ENCODE measurements around the gene SLC6A13. TPM values are rescaled to one million over a fixed set of nuclear protein-coding genes. Genes with fewer than 3 reads are reported as not detected.

SLC6A13 gene
- total RNA-seq, 2 experiments from 2014 or later: 0.40 to 0.64 TPM

- Mint-ChIP-seq H3K4me3 (no peak overlapping the region), H3K27me3 (peaks cover 25% of the 10 kb centered on the region), H3K9me3 (no peaks in the 10 kb centered on the region), H3K4me1 (peaks cover 5% of the 10 kb centered on the region), H3K27ac (no peak overlapping the region), H3K36me3 (no peaks in the 10 kb centered on the region)
- DNase-seq: no peak
Observed at GRCh38 chr12:179131-179884, 83.3 kb downstream of the SLC6A13 start.

GRCh38 chr12:178829-179109 is 83.9 kb downstream of the SLC6A13 start:
- Mint-ChIP-seq H3K4me3 (no peak overlapping the region), H3K9me3 (no peaks in the 10 kb centered on the region), H3K27ac (no peak overlapping the region), H3K4me1 (peaks cover 5% of the 10 kb centered on the region), H3K27me3 (peaks cover 24% of the 10 kb centered on the region), H3K36me3 (no peaks in the 10 kb centered on the region)
- DNase-seq: no peak

- Mint-ChIP-seq H3K9me3 (no peaks in the 10 kb centered on the region), H3K4me3 (no peak overlapping the region), H3K36me3 (no peaks in the 10 kb centered on the region), H3K27ac (no peak overlapping the region), H3K27me3 (peaks cover 18% of the 10 kb centered on the region), H3K4me1 (peaks cover 5% of the 10 kb centered on the region)
- DNase-seq: no peak
Observed at GRCh38 chr12:177980-178828, 84.4 kb downstream of the SLC6A13 start.

- Mint-ChIP-seq H3K4me3 (no peak overlapping the region), H3K36me3 (no peaks in the 10 kb centered on the region), H3K9me3 (no peaks in the 10 kb centered on the region), H3K27me3 (peaks cover 20% of the 10 kb centered on the region), H3K4me1 (peaks cover 5% of the 10 kb centered on the region), H3K27ac (no peak overlapping the region)
- DNase-seq: no peak
Observed at GRCh38 chr12:177336-177979, 85.2 kb downstream of the SLC6A13 start.

- H3K27me3 Mint-ChIP-seq: peaks cover 22% of the 10 kb centered on the region
- no peaks in the 10 kb centered on the region for H3K9me3 Mint-ChIP-seq
- H3K27ac Mint-ChIP-seq: no peak overlapping the region
- H3K4me3 Mint-ChIP-seq: no peak overlapping the region
- peaks cover 5% of the 10 kb centered on the region for H3K4me1 Mint-ChIP-seq
- DNase-seq: no peak
- H3K36me3 Mint-ChIP-seq: no peaks in the 10 kb centered on the region
Observed at GRCh38 chr12:176321-177181, 86.1 kb downstream of the SLC6A13 start.

- Mint-ChIP-seq H3K36me3 (no peaks in the 10 kb centered on the region), H3K27ac (no peak overlapping the region), H3K27me3 (peaks cover 22% of the 10 kb centered on the region)
Observed at GRCh38 chr12:175759-176158, 86.9 kb downstream of the SLC6A13 start.

GRCh38 chr12:175250-175649 is 87.4 kb downstream of the SLC6A13 start:
- H3K4me3 Mint-ChIP-seq: no peak overlapping the region
- no peak for DNase-seq
- peaks cover 19% of the 10 kb centered on the region for H3K27me3 Mint-ChIP-seq
- H3K27ac Mint-ChIP-seq: no peak overlapping the region
- H3K9me3 Mint-ChIP-seq: no peaks in the 10 kb centered on the region
- H3K36me3 Mint-ChIP-seq: no peaks in the 10 kb centered on the region
- peaks cover 2% of the 10 kb centered on the region for H3K4me1 Mint-ChIP-seq

More at GRCh38 chr12:175759-176158, 86.9 kb downstream of the SLC6A13 start:
- Mint-ChIP-seq H3K9me3 (no peaks in the 10 kb centered on the region), H3K4me1 (peaks cover 5% of the 10 kb centered on the region), H3K4me3 (no peak overlapping the region)
- DNase-seq: no peak

- Mint-ChIP-seq H3K27me3 (peaks cover 14% of the 10 kb centered on the region), H3K4me3 (no peak overlapping the region), H3K36me3 (no peaks in the 10 kb centered on the region), H3K9me3 (no peaks in the 10 kb centered on the region), H3K4me1 (peaks cover 3% of the 10 kb centered on the region), H3K27ac (no peak overlapping the region)
- no peak for DNase-seq
Observed at GRCh38 chr12:174596-174995, 88.0 kb downstream of the SLC6A13 start.

GRCh38 chr12:174124-174523 is 88.5 kb downstream of the SLC6A13 start:
- Mint-ChIP-seq H3K4me1 (peaks cover 7% of the 10 kb centered on the region), H3K27me3 (peaks cover 14% of the 10 kb centered on the region), H3K36me3 (no peaks in the 10 kb centered on the region), H3K9me3 (no peaks in the 10 kb centered on the region), H3K27ac (no peak overlapping the region), H3K4me3 (no peak overlapping the region)
- DNase-seq: no peak

GRCh38 chr12:172732-173161 is 89.9 kb downstream of the SLC6A13 start:
- no peak for DNase-seq
- Mint-ChIP-seq H3K4me1 (peaks cover 16% of the 10 kb centered on the region), H3K36me3 (no peaks in the 10 kb centered on the region), H3K4me3 (no peak overlapping the region), H3K27ac (no peak overlapping the region), H3K9me3 (no peaks in the 10 kb centered on the region), H3K27me3 (peaks cover 5% of the 10 kb centered on the region)

- Mint-ChIP-seq H3K4me3 (no peak overlapping the region), H3K27me3 (peaks cover 4% of the 10 kb centered on the region), H3K27ac (no peak overlapping the region), H3K4me1 (peaks cover 16% of the 10 kb centered on the region), H3K36me3 (no peaks in the 10 kb centered on the region), H3K9me3 (no peaks in the 10 kb centered on the region)
- no peak for DNase-seq
Observed at GRCh38 chr12:171743-172676, 90.6 kb downstream of the SLC6A13 start.

GRCh38 chr12:171276-171675 is 91.4 kb downstream of the SLC6A13 start:
- Mint-ChIP-seq H3K36me3 (no peaks in the 10 kb centered on the region), H3K27ac (no peak overlapping the region), H3K9me3 (no peaks in the 10 kb centered on the region), H3K4me1 (peaks cover 16% of the 10 kb centered on the region), H3K27me3 (peaks cover 4% of the 10 kb centered on the region), H3K4me3 (no peak overlapping the region)
- no peak for DNase-seq

Measured in activated naive CD8-positive, alpha-beta T cell treated with anti-CD3 and anti-CD28 coated beads for 36 hours (primary cell).